Measurements from ENCODE around the gene STAT5B. TPM values are rescaled to one million over a fixed set of nuclear protein-coding genes. Genes with fewer than 3 reads are reported as not detected.
A peak's percentile ranks its signal among the peaks of the same experiment; 100 is the strongest.

Gene STAT5B
- total and polyA plus RNA-seq, 2 donors (not counting 1 experiment from before 2014, with no cell fraction given): 24.4 to 29.6 TPM

DNA sequence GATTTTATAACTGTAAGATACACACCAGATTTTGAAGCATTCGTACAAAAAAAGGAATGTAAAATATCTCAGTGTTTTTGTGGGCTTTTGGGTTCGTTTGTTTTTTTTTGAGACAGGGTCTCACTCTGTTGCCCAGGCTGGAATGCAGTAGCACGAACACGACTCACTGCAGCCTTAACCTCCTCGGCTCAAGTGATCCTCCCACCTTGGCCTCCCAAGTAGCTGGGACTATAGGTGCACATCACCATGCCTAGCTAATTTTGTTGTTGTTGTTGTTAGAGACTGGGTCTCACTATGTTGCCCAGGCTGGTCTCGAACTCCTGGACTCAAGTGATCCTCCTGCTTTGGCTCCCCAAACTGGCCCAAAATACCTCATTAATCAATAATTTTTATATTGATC, 15.9 kb downstream of the STAT5B start:
- Histone ChIP-seq H3K79me2 (ENCODE audit: control insufficient read depth, insufficient read depth, low read length) (no peaks in the 10 kb centered on the region), H3K36me3 (ENCODE audit: control insufficient read depth, insufficient read depth, low read length) (no peaks in the 10 kb centered on the region), H3K9me3 (ENCODE audit: control insufficient read depth, insufficient read depth, low read depth, low read length) (no peaks in the 10 kb centered on the region), H3K27ac (ENCODE audit: insufficient read depth, low read length) (no peak overlapping the region), H2AFZ (ENCODE audit: low read length) (no peak overlapping the region), H3K4me2 (ENCODE audit: extremely low read depth, insufficient read depth, low read length) (no peak overlapping the region), H3K9ac (ENCODE audit: insufficient read depth, low read length) (no peak overlapping the region), H3K27me3 (ENCODE audit: control insufficient read depth, insufficient read depth, low read length) (no peaks in the 10 kb centered on the region), H3K4me1 (ENCODE audit: control insufficient read depth, extremely low read depth, insufficient read depth, low read length) (no peaks in the 10 kb centered on the region), H3K4me3 (replicated peaks in 1 of 4; ENCODE audit: control extremely low read depth in 1 of 4, insufficient read depth in 1 of 4, low read depth in 3 of 4, low read length in 4 of 4) (no peak overlapping the region), H4K20me1 (ENCODE audit: control insufficient read depth, extremely low read depth, insufficient read depth, low read length) (no peaks in the 10 kb centered on the region)
- DNase-seq (ENCODE audit: low read depth in 2 of 2): no peak
- TF ChIP-seq CTCF (conservative IDR thresholded peaks at IDR 0.05 in 1 of 2, IDR thresholded peaks at IDR 0.05 in 1 of 2; ENCODE audit: low read depth in 1 of 2, low read length in 2 of 2) (no peak), EZH2 (IDR thresholded peaks at IDR 0.05; ENCODE audit: low read length, missing control alignments) (no peak)

GRCh38 chr17:42255445-42255844, 20.7 kb downstream of the STAT5B start:
- TF ChIP-seq CTCF (conservative IDR thresholded peaks at IDR 0.05 in 1 of 2, IDR thresholded peaks at IDR 0.05 in 1 of 2; ENCODE audit: low read depth in 1 of 2, low read length in 2 of 2) (no peak), EZH2 (IDR thresholded peaks at IDR 0.05; ENCODE audit: low read length, missing control alignments) (no peak)
- Histone ChIP-seq H3K27ac (ENCODE audit: insufficient read depth, low read length) (no peak overlapping the region), H3K4me3 (replicated peaks in 1 of 4; ENCODE audit: control extremely low read depth in 1 of 4, insufficient read depth in 1 of 4, low read depth in 3 of 4, low read length in 4 of 4) (no peak overlapping the region), H4K20me1 (ENCODE audit: control insufficient read depth, extremely low read depth, insufficient read depth, low read length) (peaks cover 2% of the 10 kb centered on the region), H3K9ac (ENCODE audit: insufficient read depth, low read length) (no peak overlapping the region), H3K9me3 (ENCODE audit: control insufficient read depth, insufficient read depth, low read depth, low read length) (no peaks in the 10 kb centered on the region), H3K27me3 (ENCODE audit: control insufficient read depth, insufficient read depth, low read length) (no peaks in the 10 kb centered on the region), H3K36me3 (ENCODE audit: control insufficient read depth, insufficient read depth, low read length) (no peaks in the 10 kb centered on the region), H3K4me2 (ENCODE audit: extremely low read depth, insufficient read depth, low read length) (no peak overlapping the region), H2AFZ (ENCODE audit: low read length) (no peak overlapping the region), H3K79me2 (ENCODE audit: control insufficient read depth, insufficient read depth, low read length) (peaks cover 3% of the 10 kb centered on the region), H3K4me1 (ENCODE audit: control insufficient read depth, extremely low read depth, insufficient read depth, low read length) (peaks cover 5% of the 10 kb centered on the region)
- DNase-seq (ENCODE audit: low read depth in 2 of 2): no peak

DNA sequence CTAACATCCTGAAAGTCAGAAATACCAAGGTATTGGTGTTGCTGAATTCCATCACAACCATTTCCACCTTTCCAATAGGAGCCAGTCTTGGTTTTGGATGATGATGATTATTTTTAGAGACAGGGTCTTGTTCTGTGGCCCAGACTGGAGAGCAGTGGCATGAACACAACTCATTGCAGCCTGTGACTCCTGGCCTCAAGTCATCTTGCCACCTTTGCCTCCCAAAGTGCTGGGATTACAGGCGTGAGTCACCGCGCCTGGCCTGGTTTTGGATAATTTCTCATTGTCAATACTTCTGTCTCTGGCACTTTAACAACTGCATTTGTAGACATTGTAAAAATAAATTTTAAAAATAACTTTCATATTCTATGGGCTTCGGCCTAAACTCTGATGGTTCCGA, 22.6 kb downstream of the STAT5B start:
- Histone ChIP-seq H2AFZ (ENCODE audit: low read length) (no peak overlapping the region), H3K9me3 (ENCODE audit: control insufficient read depth, insufficient read depth, low read depth, low read length) (no peaks in the 10 kb centered on the region), H3K36me3 (ENCODE audit: control insufficient read depth, insufficient read depth, low read length) (no peaks in the 10 kb centered on the region), H3K4me3 (replicated peaks in 1 of 4; ENCODE audit: control extremely low read depth in 1 of 4, insufficient read depth in 1 of 4, low read depth in 3 of 4, low read length in 4 of 4) (no peak overlapping the region), H3K79me2 (ENCODE audit: control insufficient read depth, insufficient read depth, low read length) (peaks cover 8% of the 10 kb centered on the region), H3K9ac (ENCODE audit: insufficient read depth, low read length) (no peak overlapping the region), H3K27me3 (ENCODE audit: control insufficient read depth, insufficient read depth, low read length) (no peaks in the 10 kb centered on the region), H4K20me1 (ENCODE audit: control insufficient read depth, extremely low read depth, insufficient read depth, low read length) (peaks cover 2% of the 10 kb centered on the region), H3K4me2 (ENCODE audit: extremely low read depth, insufficient read depth, low read length) (no peak overlapping the region), H3K4me1 (ENCODE audit: control insufficient read depth, extremely low read depth, insufficient read depth, low read length) (peaks cover 10% of the 10 kb centered on the region), H3K27ac (ENCODE audit: insufficient read depth, low read length) (no peak overlapping the region)
- no peak for TF ChIP-seq CTCF (conservative IDR thresholded peaks at IDR 0.05 in 1 of 2, IDR thresholded peaks at IDR 0.05 in 1 of 2; ENCODE audit: low read depth in 1 of 2, low read length in 2 of 2)
- no peak for TF ChIP-seq EZH2 (IDR thresholded peaks at IDR 0.05; ENCODE audit: low read length, missing control alignments)
- DNase-seq (ENCODE audit: low read depth in 2 of 2): peak in 1 of 2 donors; percentile 53

All from fibroblast of lung (primary cell).